ENCODE measurements around the gene PSMD4.

PSMD4 gene

GRCh38 chr1:151309811-151310323, 55.3 kb downstream of the PSMD4 start:
- Histone ChIP-seq H3K36me3 (replicated peaks; ENCODE audit: insufficient read depth, low read length) (peaks cover 12% of the 10 kb centered on the region; the same call in 1 of the 2 replicates), H3K79me2 (ENCODE audit: low read length) (peaks cover 10% of the 10 kb centered on the region; the same call in 1 of the 2 replicates), H3K9ac (ENCODE audit: low read length) (no peak overlapping the region), H2AFZ (ENCODE audit: low read length) (no peak overlapping the region), H3K9me3 (replicated peaks; ENCODE audit: insufficient read depth, low read length) (no peaks in the 10 kb centered on the region), H3K4me2 (ENCODE audit: low read depth, low read length) (no peak overlapping the region), H4K20me1 (ENCODE audit: insufficient read depth, low read length) (no peaks in the 10 kb centered on the region), H3F3A (ENCODE audit: insufficient read depth, low read length) (no peaks in the 10 kb centered on the region), H3K9me2 (replicated peaks; ENCODE audit: insufficient read depth, low read length) (no peaks in the 10 kb centered on the region), H3K27me3 (replicated peaks; ENCODE audit: insufficient read depth, low read length) (no peaks in the 10 kb centered on the region), H3K4me3 (ENCODE audit: low read length) (no peak overlapping the region), H3K27ac (ENCODE audit: low read length) (no peak overlapping the region), H3K4me1 (ENCODE audit: low read length) (no peaks in the 10 kb centered on the region)
- TF ChIP-seq EZH2 (optimal IDR thresholded peaks at IDR 0.05; ENCODE audit: low read depth, low read length) = no peak
- TF ChIP-seq CTCF (IDR thresholded peaks at IDR 0.05; ENCODE audit: low read length) = no peak
- TF ChIP-seq EZH2phosphoT487 (IDR thresholded peaks at IDR 0.05; ENCODE audit: low read length) = no peak
- DNase-seq = no peak

GRCh38 chr1:151311011-151311410, 56.5 kb downstream of the PSMD4 start:
- no peaks in the 10 kb centered on the region for H4K20me1 ChIP-seq (ENCODE audit: insufficient read depth, low read length)
- no peak overlapping the region for H2AFZ ChIP-seq (ENCODE audit: low read length)
- H3K9me3 ChIP-seq (replicated peaks; ENCODE audit: insufficient read depth, low read length) = no peaks in the 10 kb centered on the region
- H3K4me2 ChIP-seq (ENCODE audit: low read depth, low read length) = no peak overlapping the region
- H3K27me3 ChIP-seq (replicated peaks; ENCODE audit: insufficient read depth, low read length) = no peaks in the 10 kb centered on the region
- H3K4me3 ChIP-seq (ENCODE audit: low read length) = no peak overlapping the region
- no peak for DNase-seq
- no peak overlapping the region for H3K27ac ChIP-seq (ENCODE audit: low read length)
- H3K9me2 ChIP-seq (replicated peaks; ENCODE audit: insufficient read depth, low read length) = no peaks in the 10 kb centered on the region
- TF ChIP-seq EZH2 (optimal IDR thresholded peaks at IDR 0.05; ENCODE audit: low read depth, low read length) (no peak), EZH2phosphoT487 (IDR thresholded peaks at IDR 0.05; ENCODE audit: low read length) (no peak), CTCF (IDR thresholded peaks at IDR 0.05; ENCODE audit: low read length) (no peak)
- no peaks in the 10 kb centered on the region for H3K4me1 ChIP-seq (ENCODE audit: low read length)
- peaks cover 17% of the 10 kb centered on the region; the same call in 1 of the 2 replicates for H3K79me2 ChIP-seq (ENCODE audit: low read length)
- H3K36me3 ChIP-seq (replicated peaks; ENCODE audit: insufficient read depth, low read length) = peaks cover 8% of the 10 kb centered on the region; the same call in 1 of the 2 replicates
- H3K9ac ChIP-seq (ENCODE audit: low read length) = no peak overlapping the region
- H3F3A ChIP-seq (ENCODE audit: insufficient read depth, low read length) = no peaks in the 10 kb centered on the region

GRCh38 chr1:151311589-151312331, 57.2 kb downstream of the PSMD4 start:
- no peak overlapping the region for H3K4me2 ChIP-seq (ENCODE audit: low read depth, low read length)
- no peaks in the 10 kb centered on the region for H3F3A ChIP-seq (ENCODE audit: insufficient read depth, low read length)
- peaks cover 17% of the 10 kb centered on the region; the same call in 1 of the 2 replicates for H3K79me2 ChIP-seq (ENCODE audit: low read length)
- TF ChIP-seq EZH2phosphoT487 (IDR thresholded peaks at IDR 0.05; ENCODE audit: low read length) = no peak
- no peak for TF ChIP-seq EZH2 (optimal IDR thresholded peaks at IDR 0.05; ENCODE audit: low read depth, low read length)
- no peak for TF ChIP-seq CTCF (IDR thresholded peaks at IDR 0.05; ENCODE audit: low read length)
- DNase-seq = no peak
- H3K27ac ChIP-seq (ENCODE audit: low read length) = no peak overlapping the region
- H3K9me3 ChIP-seq (replicated peaks; ENCODE audit: insufficient read depth, low read length) = no peaks in the 10 kb centered on the region
- peaks cover 3% of the 10 kb centered on the region; the same call in 1 of the 2 replicates for H3K36me3 ChIP-seq (replicated peaks; ENCODE audit: insufficient read depth, low read length)
- no peak overlapping the region for H2AFZ ChIP-seq (ENCODE audit: low read length)
- H3K9me2 ChIP-seq (replicated peaks; ENCODE audit: insufficient read depth, low read length) = no peaks in the 10 kb centered on the region
- no peaks in the 10 kb centered on the region for H3K27me3 ChIP-seq (replicated peaks; ENCODE audit: insufficient read depth, low read length)
- H3K9ac ChIP-seq (ENCODE audit: low read length) = no peak overlapping the region
- H3K4me1 ChIP-seq (ENCODE audit: low read length) = no peaks in the 10 kb centered on the region
- no peak overlapping the region for H3K4me3 ChIP-seq (ENCODE audit: low read length)
- no peaks in the 10 kb centered on the region for H4K20me1 ChIP-seq (ENCODE audit: insufficient read depth, low read length)
